ENCODE measurements around the gene C10orf95.

Gene C10orf95

DNA sequence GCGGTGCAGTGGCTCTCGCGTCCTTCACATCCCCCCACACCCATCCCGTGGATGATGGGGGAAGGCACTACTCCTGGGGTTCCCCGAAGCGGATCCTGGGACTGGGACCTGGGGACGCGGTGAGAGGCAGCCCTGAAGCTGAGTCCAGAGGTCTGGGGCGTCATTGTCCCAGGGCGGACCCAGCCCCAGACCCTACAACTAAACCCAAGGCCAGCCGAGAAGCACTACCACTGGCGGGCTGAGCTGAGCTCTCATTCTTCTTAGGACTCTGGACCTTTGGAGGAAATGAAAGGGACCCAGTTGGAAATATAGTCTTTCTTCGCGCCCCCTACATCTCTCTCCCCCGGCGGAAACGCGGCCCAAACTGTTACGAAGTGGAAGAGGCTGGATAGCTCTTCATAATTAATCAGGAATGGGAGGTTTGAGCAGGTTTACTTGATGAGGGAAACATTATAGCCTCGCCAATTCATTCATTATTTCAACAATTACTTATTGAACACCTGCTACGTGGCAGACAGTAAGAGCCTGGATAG lies 31.1 kb downstream of the C10orf95 start:
- no peaks in the 10 kb centered on the region for H3K9me3 ChIP-seq (ENCODE audit: control insufficient read depth, low read length)
- no peak overlapping the region for H2BK15ac ChIP-seq (ENCODE audit: low read depth, poor library complexity, severe bottlenecking)
- H2BK120ac ChIP-seq (ENCODE audit: low read depth, low read length) = no peak overlapping the region
- H3K18ac ChIP-seq (ENCODE audit: low read depth in 1 of 2, low read length in 2 of 2) = no peak overlapping the region
- DNase-seq = no peak
- H3K27me3 ChIP-seq (ENCODE audit: control insufficient read depth in 1 of 2, insufficient read depth in 1 of 2, low read length in 2 of 2) = peaks cover 35 to 38% of the 10 kb centered on the region in 2 experiments
- no peak overlapping the region for H4K91ac ChIP-seq (ENCODE audit: low read length)
- peaks cover 22 to 30% of the 10 kb centered on the region in 2 experiments for H3K36me3 ChIP-seq (ENCODE audit: control insufficient read depth in 1 of 2, insufficient read depth in 2 of 2, low read depth in 1 of 2, low read length in 2 of 2)
- no peak overlapping the region for H3K4ac ChIP-seq (ENCODE audit: low read depth in 1 of 2, low read length in 2 of 2)
- peak overlapping the region; percentile 96 for H3K4me2 ChIP-seq (ENCODE audit: low read length, poor library complexity, severe bottlenecking)
- peaks cover 33% of the 10 kb centered on the region for H3K4me1 ChIP-seq (ENCODE audit: control insufficient read depth, insufficient read depth, low read depth, low read length)
- WGBS = 0% methylated on average over 8 of the region's 21 CpGs
- H2BK12ac ChIP-seq (ENCODE audit: low read length in 2 of 2) = no peak overlapping the region
- peaks cover 18% of the 10 kb centered on the region for H3K79me1 ChIP-seq (replicated peaks; ENCODE audit: low read length, poor library complexity, severe bottlenecking)
- peak overlapping the region; percentile 73 for H3K9ac ChIP-seq (ENCODE audit: low read length)
- no peak overlapping the region for H2BK5ac ChIP-seq (ENCODE audit: low read depth, low read length, poor library complexity, severe bottlenecking)
- H3K23ac ChIP-seq (ENCODE audit: low read length in 2 of 2) = no peak overlapping the region
- H3K27ac ChIP-seq (ENCODE audit: low read length, poor library complexity, severe bottlenecking) = peak overlapping the region; percentile 97
- no peak overlapping the region for H2AK5ac ChIP-seq (ENCODE audit: low read length, severe bottlenecking)
- H4K8ac ChIP-seq (ENCODE audit: low read length) = no peak overlapping the region
- H2AFZ ChIP-seq (ENCODE audit: low read depth, low read length) = no peak overlapping the region
- H3K14ac ChIP-seq (ENCODE audit: low read length in 2 of 2) = no peak overlapping the region
- H3K4me3 ChIP-seq (ENCODE audit: insufficient read depth in 1 of 2, low read depth in 1 of 2, low read length in 2 of 2) = peak overlapping the region; percentile 85 to 94

DNA sequence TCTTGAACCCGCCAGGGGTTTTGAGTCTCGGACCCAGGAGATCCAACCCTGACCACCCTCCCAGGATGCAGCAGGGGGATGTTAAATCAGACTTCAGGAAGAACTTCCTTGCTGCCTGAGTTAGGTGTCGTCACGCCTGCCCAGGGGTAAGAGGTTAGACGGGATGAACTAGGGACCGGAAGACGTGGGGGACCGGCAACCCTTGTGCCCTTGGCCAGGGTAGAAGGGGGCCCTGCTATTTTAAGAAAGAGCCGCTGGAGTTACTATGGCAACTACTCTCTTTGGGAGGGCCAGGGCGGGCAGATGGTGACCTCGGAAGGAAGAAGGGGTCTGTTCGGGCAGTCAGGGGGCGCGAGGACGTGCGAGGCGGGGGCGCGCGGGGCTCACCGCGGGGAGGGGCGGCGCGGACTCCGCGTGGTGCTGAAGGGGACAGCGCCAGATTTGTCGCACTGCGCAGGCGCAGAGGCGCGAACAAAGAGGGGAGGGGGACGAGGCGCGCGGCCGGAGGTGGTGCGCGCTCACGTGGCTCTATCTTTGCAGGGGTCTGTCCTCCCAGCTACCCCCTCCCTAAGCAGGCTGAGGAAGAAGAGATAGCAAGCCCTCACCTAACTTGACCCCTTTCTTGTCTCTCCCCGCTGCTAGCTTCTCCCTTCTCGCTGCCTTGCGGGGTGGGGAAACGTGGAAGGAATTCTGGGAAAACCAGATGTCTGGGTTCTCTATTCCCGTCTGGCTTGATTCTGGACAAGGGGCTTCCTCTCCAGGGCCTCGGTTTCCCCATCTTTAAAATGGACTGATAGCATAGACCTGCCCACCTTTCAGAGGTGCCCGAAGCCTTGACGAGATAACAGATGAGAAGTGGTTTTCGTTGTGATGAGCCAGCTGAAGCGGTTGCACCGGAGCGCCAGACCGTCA lies 31.8 kb downstream of the C10orf95 start:
- Histone ChIP-seq H3K9ac (ENCODE audit: low read length) (no peak overlapping the region), H3K4ac (ENCODE audit: low read depth in 1 of 2, low read length in 2 of 2) (no peak overlapping the region), H3K4me3 (ENCODE audit: insufficient read depth in 1 of 2, low read depth in 1 of 2, low read length in 2 of 2) (peak overlapping the region; percentile 47 to 94), H3K4me2 (ENCODE audit: low read length, poor library complexity, severe bottlenecking) (peak overlapping the region; percentile 96), H3K36me3 (ENCODE audit: control insufficient read depth in 1 of 2, insufficient read depth in 2 of 2, low read depth in 1 of 2, low read length in 2 of 2) (peaks cover 17 to 24% of the 10 kb centered on the region in 2 experiments), H3K79me1 (replicated peaks; ENCODE audit: low read length, poor library complexity, severe bottlenecking) (peaks cover 14% of the 10 kb centered on the region), H2BK15ac (ENCODE audit: low read depth, poor library complexity, severe bottlenecking) (no peak overlapping the region), H4K91ac (ENCODE audit: low read length) (no peak overlapping the region), H2BK120ac (ENCODE audit: low read depth, low read length) (no peak overlapping the region), H3K18ac (ENCODE audit: low read depth in 1 of 2, low read length in 2 of 2) (no peak overlapping the region), H2AK5ac (ENCODE audit: low read length, severe bottlenecking) (no peak overlapping the region), H3K27ac (ENCODE audit: low read length, poor library complexity, severe bottlenecking) (no peak overlapping the region), H4K8ac (ENCODE audit: low read length) (no peak overlapping the region), H3K23ac (ENCODE audit: low read length in 2 of 2) (no peak overlapping the region), H3K27me3 (ENCODE audit: control insufficient read depth in 1 of 2, insufficient read depth in 1 of 2, low read length in 2 of 2) (peaks cover 41 to 45% of the 10 kb centered on the region in 2 experiments), H3K9me3 (ENCODE audit: control insufficient read depth, low read length) (no peaks in the 10 kb centered on the region), H2BK12ac (ENCODE audit: low read length in 2 of 2) (no peak overlapping the region), H3K14ac (ENCODE audit: low read length in 2 of 2) (no peak overlapping the region), H2AFZ (ENCODE audit: low read depth, low read length) (no peak overlapping the region), H3K4me1 (ENCODE audit: control insufficient read depth, insufficient read depth, low read depth, low read length) (peaks cover 33% of the 10 kb centered on the region), H2BK5ac (ENCODE audit: low read depth, low read length, poor library complexity, severe bottlenecking) (no peak overlapping the region)
- 3% methylated on average over 32 of the region's 54 CpGs for WGBS
- peak; percentile 29 for DNase-seq

- peaks cover 10% of the 10 kb centered on the region for H3K79me1 ChIP-seq (replicated peaks; ENCODE audit: low read length, poor library complexity, severe bottlenecking)
- H3K27me3 ChIP-seq (ENCODE audit: control insufficient read depth in 1 of 2, insufficient read depth in 1 of 2, low read length in 2 of 2) = peaks cover 49 to 52% of the 10 kb centered on the region in 2 experiments
- H3K23ac ChIP-seq (ENCODE audit: low read length in 2 of 2) = no peak within 1 kb of the TSS
- no peak within 1 kb of the TSS for H3K18ac ChIP-seq (ENCODE audit: low read depth in 1 of 2, low read length in 2 of 2)
- no peak within 1 kb of the TSS for H4K8ac ChIP-seq (ENCODE audit: low read length)
- no peak within 1 kb of the TSS for H3K4ac ChIP-seq (ENCODE audit: low read depth in 1 of 2, low read length in 2 of 2)
- H3K27ac ChIP-seq (ENCODE audit: low read length, poor library complexity, severe bottlenecking) = no peak within 1 kb of the TSS
- H2BK15ac ChIP-seq (ENCODE audit: low read depth, poor library complexity, severe bottlenecking) = no peak within 1 kb of the TSS
- no peak within 1 kb of the TSS for H2BK120ac ChIP-seq (ENCODE audit: low read depth, low read length)
- H2BK5ac ChIP-seq (ENCODE audit: low read depth, low read length, poor library complexity, severe bottlenecking) = no peak within 1 kb of the TSS
- H3K9me3 ChIP-seq (ENCODE audit: control insufficient read depth, low read length) = no peaks in the 10 kb centered on the region
- 3% methylated on average over 38 of the region's 45 CpGs for WGBS
- H3K36me3 ChIP-seq (ENCODE audit: control insufficient read depth in 1 of 2, insufficient read depth in 2 of 2, low read depth in 1 of 2, low read length in 2 of 2) = peaks cover 9 to 16% of the 10 kb centered on the region in 2 experiments
- no peak within 1 kb of the TSS for H2AK5ac ChIP-seq (ENCODE audit: low read length, severe bottlenecking)
- no peak within 1 kb of the TSS for H2AFZ ChIP-seq (ENCODE audit: low read depth, low read length)
- H3K4me1 ChIP-seq (ENCODE audit: control insufficient read depth, insufficient read depth, low read depth, low read length) = peaks cover 33% of the 10 kb centered on the region
- H2BK12ac ChIP-seq (ENCODE audit: low read length in 2 of 2) = no peak within 1 kb of the TSS
- H3K14ac ChIP-seq (ENCODE audit: low read length in 2 of 2) = no peak within 1 kb of the TSS
- H3K9ac ChIP-seq (ENCODE audit: low read length) = no peak within 1 kb of the TSS
- DNase-seq = no peak
- H3K4me3 ChIP-seq (ENCODE audit: insufficient read depth in 1 of 2, low read depth in 1 of 2, low read length in 2 of 2) = peak within 1 kb of the TSS; percentile 47 to 94
- no peak within 1 kb of the TSS for H4K91ac ChIP-seq (ENCODE audit: low read length)
- peak within 1 kb of the TSS; percentile 96 for H3K4me2 ChIP-seq (ENCODE audit: low read length, poor library complexity, severe bottlenecking)
These were observed 32.6 kb downstream of the C10orf95 start, which contains the start of gene PSD for GRCh38 chr10:102418622-102419268. TSS of gene PSD (minus strand) at chr10:102418785. CDS start at chr10:102417038, 1,747 bp downstream.

DNA sequence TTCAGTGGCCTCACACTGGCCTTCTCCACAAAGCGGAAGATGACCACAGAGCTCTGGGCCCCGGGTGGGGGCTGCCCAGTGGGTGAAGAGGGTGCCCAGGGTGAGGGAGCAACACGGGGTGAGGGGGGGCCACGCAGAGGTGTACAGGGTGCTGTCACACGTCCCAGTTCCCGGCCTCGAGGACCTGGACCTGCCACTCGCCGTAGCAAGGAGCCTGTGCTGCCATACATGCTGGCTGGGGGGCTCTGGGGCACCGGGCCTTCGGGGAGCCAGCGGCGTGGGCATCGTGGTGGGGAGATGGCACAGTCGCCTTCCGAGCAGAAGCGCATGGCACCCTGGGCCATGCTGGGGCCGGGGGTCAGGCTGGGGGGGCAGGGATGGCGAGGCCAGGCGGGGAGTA lies 34.6 kb downstream of the C10orf95 start:
- Histone ChIP-seq H3K4me1 (ENCODE audit: control insufficient read depth, insufficient read depth, low read depth, low read length) (peaks cover 20% of the 10 kb centered on the region), H4K8ac (ENCODE audit: low read length) (no peak overlapping the region), H3K4me2 (ENCODE audit: low read length, poor library complexity, severe bottlenecking) (no peak overlapping the region), H3K23ac (ENCODE audit: low read length in 2 of 2) (no peak overlapping the region), H3K79me1 (replicated peaks; ENCODE audit: low read length, poor library complexity, severe bottlenecking) (peaks cover 4% of the 10 kb centered on the region), H3K27me3 (ENCODE audit: control insufficient read depth in 1 of 2, insufficient read depth in 1 of 2, low read length in 2 of 2) (peaks cover 70 to 73% of the 10 kb centered on the region in 2 experiments), H3K36me3 (ENCODE audit: control insufficient read depth in 1 of 2, insufficient read depth in 2 of 2, low read depth in 1 of 2, low read length in 2 of 2) (no peaks in the 10 kb centered on the region), H3K27ac (ENCODE audit: low read length, poor library complexity, severe bottlenecking) (no peak overlapping the region), H2BK15ac (ENCODE audit: low read depth, poor library complexity, severe bottlenecking) (peak overlapping the region; percentile 18), H2AFZ (ENCODE audit: low read depth, low read length) (no peak overlapping the region), H4K91ac (ENCODE audit: low read length) (no peak overlapping the region), H3K9me3 (ENCODE audit: control insufficient read depth, low read length) (no peaks in the 10 kb centered on the region), H2AK5ac (ENCODE audit: low read length, severe bottlenecking) (no peak overlapping the region), H2BK5ac (ENCODE audit: low read depth, low read length, poor library complexity, severe bottlenecking) (no peak overlapping the region), H2BK12ac (ENCODE audit: low read length in 2 of 2) (no peak overlapping the region), H3K14ac (ENCODE audit: low read length in 2 of 2) (no peak overlapping the region), H3K18ac (ENCODE audit: low read depth in 1 of 2, low read length in 2 of 2) (no peak overlapping the region), H2BK120ac (ENCODE audit: low read depth, low read length) (no peak overlapping the region), H3K4me3 (ENCODE audit: insufficient read depth in 1 of 2, low read depth in 1 of 2, low read length in 2 of 2) (no peak overlapping the region), H3K4ac (ENCODE audit: low read depth in 1 of 2, low read length in 2 of 2) (no peak overlapping the region), H3K9ac (ENCODE audit: low read length) (no peak overlapping the region)
- WGBS = 86% methylated on average over 20 of the region's 20 CpGs
- no peak for DNase-seq
